ENCODE results near the gene ZNF524. TPM values are rescaled to one million over a fixed set of nuclear protein-coding genes. Genes with fewer than 3 reads are reported as not detected.

Gene ZNF524
- total RNA-seq, 2 experiments from 2014 or later, result 9.2 to 21.6 TPM

DNA sequence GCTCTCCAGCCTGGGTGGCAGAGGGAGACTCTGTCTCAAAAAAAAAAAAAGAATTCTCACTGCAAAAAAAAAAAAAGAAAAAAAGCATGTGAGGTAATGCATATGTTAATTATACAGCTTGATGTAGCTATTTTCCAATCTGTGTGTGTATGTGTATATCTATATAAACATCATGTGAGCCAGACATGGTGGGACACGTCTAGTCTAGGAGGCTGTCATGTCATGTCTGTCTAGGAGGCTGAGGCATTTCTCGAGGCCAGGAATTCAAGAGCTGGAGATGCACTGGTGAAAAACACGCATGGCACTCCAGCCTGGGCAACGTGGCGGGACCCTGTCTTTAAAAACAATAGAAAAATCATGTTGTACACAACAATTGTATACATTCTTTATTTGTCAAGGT, 47.9 kb upstream of the ZNF524 start:
- no peak for TF ChIP-seq EZH2phosphoT487 (IDR thresholded peaks at IDR 0.05; ENCODE audit: borderline replicate concordance, low read depth, low read length)
- TF ChIP-seq, protein P1, sequence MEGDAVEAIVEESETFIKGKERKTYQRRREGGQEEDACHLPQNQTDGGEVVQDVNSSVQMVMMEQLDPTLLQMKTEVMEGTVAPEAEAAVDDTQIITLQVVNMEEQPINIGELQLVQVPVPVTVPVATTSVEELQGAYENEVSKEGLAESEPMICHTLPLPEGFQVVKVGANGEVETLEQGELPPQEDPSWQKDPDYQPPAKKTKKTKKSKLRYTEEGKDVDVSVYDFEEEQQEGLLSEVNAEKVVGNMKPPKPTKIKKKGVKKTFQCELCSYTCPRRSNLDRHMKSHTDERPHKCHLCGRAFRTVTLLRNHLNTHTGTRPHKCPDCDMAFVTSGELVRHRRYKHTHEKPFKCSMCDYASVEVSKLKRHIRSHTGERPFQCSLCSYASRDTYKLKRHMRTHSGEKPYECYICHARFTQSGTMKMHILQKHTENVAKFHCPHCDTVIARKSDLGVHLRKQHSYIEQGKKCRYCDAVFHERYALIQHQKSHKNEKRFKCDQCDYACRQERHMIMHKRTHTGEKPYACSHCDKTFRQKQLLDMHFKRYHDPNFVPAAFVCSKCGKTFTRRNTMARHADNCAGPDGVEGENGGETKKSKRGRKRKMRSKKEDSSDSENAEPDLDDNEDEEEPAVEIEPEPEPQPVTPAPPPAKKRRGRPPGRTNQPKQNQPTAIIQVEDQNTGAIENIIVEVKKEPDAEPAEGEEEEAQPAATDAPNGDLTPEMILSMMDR (conservative IDR thresholded peaks at IDR 0.05; ENCODE audit: low read length), result no peak
- no TSS peak for BruUV-seq (replicated peaks)

DNA sequence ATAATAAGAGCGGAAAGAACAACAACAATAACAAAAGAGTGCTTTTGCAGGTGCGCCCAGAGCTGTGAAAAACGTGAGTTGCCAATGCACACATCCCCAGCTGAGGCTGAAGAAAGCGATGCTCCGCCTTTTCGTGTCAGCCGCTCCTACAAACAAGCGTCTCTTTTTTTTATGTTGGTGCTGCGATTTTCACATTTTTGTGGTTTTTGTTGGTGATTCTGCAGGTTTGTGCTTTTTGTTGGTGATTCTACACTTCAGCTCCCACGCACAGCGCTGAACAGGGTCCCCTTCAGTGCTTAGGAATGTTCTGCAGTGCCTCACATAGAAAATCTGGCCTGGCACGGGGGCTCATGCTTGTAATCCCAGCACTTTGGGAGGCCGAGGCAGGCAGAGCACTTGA, 47.5 kb upstream of the ZNF524 start:
- Histone ChIP-seq H4K20me1 (ENCODE audit: insufficient read depth, low read length) (no peaks in the 10 kb centered on the region), H3K27ac (ENCODE audit: low read depth, low read length, poor library complexity, severe bottlenecking) (no peak overlapping the region), H3K79me2 (ENCODE audit: insufficient read depth, low read depth, low read length) (no peaks in the 10 kb centered on the region), H3K4me2 (ENCODE audit: low read length) (no peak overlapping the region), H3K4me3 (ENCODE audit: low read depth, low read length, poor library complexity, severe bottlenecking) (no peak overlapping the region), H3K9me2 (ENCODE audit: insufficient read depth, low read length) (no peaks in the 10 kb centered on the region), H2AFZ (ENCODE audit: low read length) (no peak overlapping the region), H3K4me1 (ENCODE audit: insufficient read depth, low read length, poor library complexity, severe bottlenecking) (peaks cover 8% of the 10 kb centered on the region), H3K36me3 (ENCODE audit: insufficient read depth, low read length) (no peaks in the 10 kb centered on the region), H3K9me3 (ENCODE audit: low read length) (no peaks in the 10 kb centered on the region)
- ChIA-PET CTCF (ENCODE audit: unreplicated experiment) (no interaction called here), POLR2A (no interaction called here)
- DNase-seq (ENCODE audit: low spot score), result no peak
- intact Hi-C loops (cut with micrococcal nuclease; ENCODE audit: unreplicated experiment), result no loop called here
- no peak for TF ChIP-seq EZH2phosphoT487 (IDR thresholded peaks at IDR 0.05; ENCODE audit: borderline replicate concordance, low read depth, low read length)
- TF ChIP-seq, protein P1 (conservative IDR thresholded peaks at IDR 0.05; ENCODE audit: low read length), result no peak
- BruUV-seq (replicated peaks), result no TSS peak

More for the DNA sequence above, 47.9 kb upstream of the ZNF524 start:
- Histone ChIP-seq H3K4me1 (ENCODE audit: insufficient read depth, low read length, poor library complexity, severe bottlenecking) (peaks cover 8% of the 10 kb centered on the region), H3K4me2 (ENCODE audit: low read length) (no peak overlapping the region), H3K9me2 (ENCODE audit: insufficient read depth, low read length) (no peaks in the 10 kb centered on the region), H3K79me2 (ENCODE audit: insufficient read depth, low read depth, low read length) (no peaks in the 10 kb centered on the region), H4K20me1 (ENCODE audit: insufficient read depth, low read length) (no peaks in the 10 kb centered on the region), H3K36me3 (ENCODE audit: insufficient read depth, low read length) (no peaks in the 10 kb centered on the region), H2AFZ (ENCODE audit: low read length) (no peak overlapping the region), H3K4me3 (ENCODE audit: low read depth, low read length, poor library complexity, severe bottlenecking) (no peak overlapping the region), H3K9me3 (ENCODE audit: low read length) (no peaks in the 10 kb centered on the region), H3K27ac (ENCODE audit: low read depth, low read length, poor library complexity, severe bottlenecking) (no peak overlapping the region)
- intact Hi-C loops (cut with micrococcal nuclease; ENCODE audit: unreplicated experiment), result no loop called here
- ChIA-PET CTCF (ENCODE audit: unreplicated experiment) (no interaction called here), POLR2A (no interaction called here)
- no peak for DNase-seq (ENCODE audit: low spot score)

DNA sequence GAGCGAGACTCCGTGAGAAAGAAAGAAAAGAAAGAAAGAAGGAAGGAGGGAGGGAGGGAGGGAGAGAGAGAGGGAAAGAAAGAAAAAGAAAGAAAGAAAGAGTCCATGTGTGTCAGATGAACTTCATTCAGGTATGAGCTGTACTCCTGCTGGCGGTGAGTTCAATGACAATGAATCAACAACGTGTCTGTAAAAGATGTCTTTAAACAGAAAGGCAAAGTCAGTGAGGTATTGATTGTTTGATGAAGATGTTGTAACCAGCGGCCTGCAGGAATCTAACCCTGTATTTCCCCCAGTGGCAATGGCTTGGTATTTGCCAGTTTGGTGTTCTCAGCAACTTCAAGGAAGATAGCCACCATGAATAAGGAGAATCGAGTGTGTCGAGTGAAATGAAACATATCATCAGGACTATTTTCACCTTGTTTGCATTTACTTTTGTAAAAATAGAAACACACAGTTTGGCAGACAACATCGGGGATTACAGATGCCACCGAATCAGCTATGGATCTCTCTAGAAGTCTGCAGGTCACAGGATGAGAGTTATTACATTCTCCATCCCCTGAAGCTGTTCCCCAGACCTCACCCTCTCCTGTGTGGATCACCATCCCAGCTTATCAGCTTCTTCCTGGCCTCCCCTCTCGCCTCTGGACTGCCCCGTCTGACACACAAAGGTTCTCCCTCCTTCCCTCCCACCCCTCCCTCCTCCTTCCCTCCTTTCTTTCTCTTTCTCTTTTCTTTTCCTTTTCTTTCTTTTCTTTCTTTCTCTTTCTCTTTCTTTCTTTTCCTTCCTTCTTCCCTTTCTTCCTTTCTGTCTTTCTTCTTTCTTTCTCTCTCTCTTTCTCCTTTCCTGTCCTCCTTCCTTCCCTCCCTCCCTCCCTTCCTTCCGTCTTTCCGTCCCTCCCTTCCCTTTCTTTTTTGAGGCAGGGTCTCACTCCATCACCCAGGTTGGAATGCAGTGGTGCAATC, 46.6 kb upstream of the ZNF524 start:
- Histone ChIP-seq H3K4me2 (ENCODE audit: low read length) (no peak overlapping the region), H3K4me1 (ENCODE audit: insufficient read depth, low read length, poor library complexity, severe bottlenecking) (peaks cover 8% of the 10 kb centered on the region), H3K9me2 (ENCODE audit: insufficient read depth, low read length) (no peaks in the 10 kb centered on the region), H3K4me3 (ENCODE audit: low read depth, low read length, poor library complexity, severe bottlenecking) (no peak overlapping the region), H3K27ac (ENCODE audit: low read depth, low read length, poor library complexity, severe bottlenecking) (no peak overlapping the region), H2AFZ (ENCODE audit: low read length) (no peak overlapping the region), H4K20me1 (ENCODE audit: insufficient read depth, low read length) (no peaks in the 10 kb centered on the region), H3K79me2 (ENCODE audit: insufficient read depth, low read depth, low read length) (no peaks in the 10 kb centered on the region), H3K36me3 (ENCODE audit: insufficient read depth, low read length) (no peaks in the 10 kb centered on the region), H3K9me3 (ENCODE audit: low read length) (no peaks in the 10 kb centered on the region)
- no TSS peak for BruUV-seq (replicated peaks)
- no peak for DNase-seq (ENCODE audit: low spot score)
- intact Hi-C loops (cut with micrococcal nuclease; ENCODE audit: unreplicated experiment), result no loop called here
- ChIA-PET CTCF (ENCODE audit: unreplicated experiment) (interaction anchor here (0.6 kb wide), 1 partner anchor 75 kb away, joined by 3 read pairs; no protein-coding TSS in a partner anchor), POLR2A (no interaction called here)
- TF ChIP-seq, protein P1 (conservative IDR thresholded peaks at IDR 0.05; ENCODE audit: low read length), result no peak
- TF ChIP-seq EZH2phosphoT487 (IDR thresholded peaks at IDR 0.05; ENCODE audit: borderline replicate concordance, low read depth, low read length), result no peak

Data from OCI-LY7 (cell line).